HFF-Myc (cell line): ENCODE measurements around the gene TPM1.

Experiments
- DNase-seq: peaks from one replicate; pipeline ENCODE4 v3.0.0-alpha.2; 2011; ENCODE audit warnings: low read depth; ENCODE audit errors: extremely low read depth
- H3K4me3 ChIP-seq: replicated peaks from 2 replicates; pipeline ENCODE4 v1.5.1; 2011; ENCODE audit warnings: low read depth, mild to moderate bottlenecking, control low read depth, low read length
- TF ChIP-seq, protein P1 (sequence below): IDR thresholded peaks from 2 replicates; pipeline ENCODE4 v1.5.1; 2012; ENCODE audit warnings: mild to moderate bottlenecking, low read depth, low read length, control low read depth; ENCODE audit errors: missing control alignments

The TPM1 gene

DNA sequence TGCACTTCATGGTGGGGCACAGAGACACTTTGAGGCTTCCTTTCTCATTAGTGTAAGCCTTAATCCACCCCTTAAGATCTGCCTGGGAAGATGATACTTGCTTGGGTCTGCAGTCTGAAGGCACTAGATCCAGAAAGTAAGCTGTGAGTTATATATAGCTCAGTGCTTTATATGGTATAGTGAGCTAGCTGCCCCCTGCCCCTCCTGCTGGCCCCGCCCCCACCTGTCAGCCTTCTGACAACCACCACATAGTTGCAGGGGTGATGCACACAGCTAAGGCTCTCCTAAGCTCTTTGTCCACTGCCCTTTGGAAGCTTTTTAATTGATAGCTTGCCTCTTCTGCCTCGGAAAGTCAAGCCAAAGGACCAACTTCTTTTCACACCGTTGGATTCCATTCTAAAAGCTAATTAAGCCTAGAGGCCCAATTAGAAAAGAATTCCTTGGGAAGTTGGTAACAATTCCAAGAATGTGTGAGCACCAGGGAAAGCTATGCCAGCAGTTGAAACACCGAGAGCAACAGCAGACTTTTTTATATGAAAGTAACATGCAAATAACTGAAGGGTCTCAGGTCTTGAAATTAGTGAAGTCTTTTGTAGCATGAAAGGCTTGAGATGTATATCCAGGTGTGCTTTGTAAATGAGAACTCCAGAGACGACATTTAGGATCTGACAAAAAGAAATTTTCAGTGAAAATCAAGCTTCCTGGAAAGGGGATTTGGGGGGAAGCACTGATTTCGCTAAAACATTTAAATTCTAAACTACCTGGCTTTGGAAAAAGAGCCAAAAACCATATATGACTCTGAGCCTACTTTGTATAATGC lies 2.3 kb downstream of the TPM1 start:
- TF ChIP-seq, protein P1, sequence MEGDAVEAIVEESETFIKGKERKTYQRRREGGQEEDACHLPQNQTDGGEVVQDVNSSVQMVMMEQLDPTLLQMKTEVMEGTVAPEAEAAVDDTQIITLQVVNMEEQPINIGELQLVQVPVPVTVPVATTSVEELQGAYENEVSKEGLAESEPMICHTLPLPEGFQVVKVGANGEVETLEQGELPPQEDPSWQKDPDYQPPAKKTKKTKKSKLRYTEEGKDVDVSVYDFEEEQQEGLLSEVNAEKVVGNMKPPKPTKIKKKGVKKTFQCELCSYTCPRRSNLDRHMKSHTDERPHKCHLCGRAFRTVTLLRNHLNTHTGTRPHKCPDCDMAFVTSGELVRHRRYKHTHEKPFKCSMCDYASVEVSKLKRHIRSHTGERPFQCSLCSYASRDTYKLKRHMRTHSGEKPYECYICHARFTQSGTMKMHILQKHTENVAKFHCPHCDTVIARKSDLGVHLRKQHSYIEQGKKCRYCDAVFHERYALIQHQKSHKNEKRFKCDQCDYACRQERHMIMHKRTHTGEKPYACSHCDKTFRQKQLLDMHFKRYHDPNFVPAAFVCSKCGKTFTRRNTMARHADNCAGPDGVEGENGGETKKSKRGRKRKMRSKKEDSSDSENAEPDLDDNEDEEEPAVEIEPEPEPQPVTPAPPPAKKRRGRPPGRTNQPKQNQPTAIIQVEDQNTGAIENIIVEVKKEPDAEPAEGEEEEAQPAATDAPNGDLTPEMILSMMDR = no peak
- H3K4me3 ChIP-seq = peak overlapping the region; percentile 57
- no peak for DNase-seq

DNA sequence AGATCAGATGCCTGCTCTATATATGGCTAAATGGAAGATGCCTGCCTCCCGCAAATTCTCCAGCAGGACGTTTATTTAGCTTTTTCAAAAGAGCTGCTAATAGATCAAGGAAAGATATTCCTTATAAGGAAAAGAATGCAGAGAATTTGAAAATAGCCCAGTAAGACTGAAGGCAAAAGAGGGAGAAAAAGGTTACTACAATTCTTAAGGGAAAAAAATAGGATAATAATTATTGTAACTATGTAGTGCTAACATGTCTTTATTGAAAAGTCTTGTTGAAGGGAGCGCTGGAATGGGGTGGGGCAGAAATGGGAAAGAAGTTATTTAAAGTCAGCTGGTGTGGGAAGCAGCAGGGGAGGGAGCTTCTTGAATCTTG lies 2.9 kb downstream of the TPM1 start:
- DNase-seq = no peak
- TF ChIP-seq, protein P1 = no peak
- peak overlapping the region; percentile 57 for H3K4me3 ChIP-seq

DNA sequence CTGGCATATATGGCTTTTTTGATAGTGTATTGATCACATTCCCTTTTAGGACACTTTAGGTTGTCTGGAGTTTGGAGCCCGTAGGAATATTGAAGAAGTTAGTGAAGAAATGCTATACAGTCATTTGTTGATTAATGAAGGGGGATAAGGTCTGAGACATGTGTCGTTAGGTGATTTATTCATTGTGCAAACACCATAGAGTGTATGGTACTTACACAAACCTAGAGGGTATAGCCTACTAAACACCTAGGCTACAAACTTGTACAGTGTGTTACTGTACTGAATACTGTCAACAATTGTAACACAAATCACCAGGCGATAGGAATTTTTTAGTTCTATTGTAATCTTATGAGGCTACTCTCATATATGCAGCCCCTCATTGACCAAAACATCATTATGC lies 3.3 kb downstream of the TPM1 start:
- peak overlapping the region; percentile 57 for H3K4me3 ChIP-seq
- TF ChIP-seq, protein P1 = no peak
- no peak for DNase-seq

DNA sequence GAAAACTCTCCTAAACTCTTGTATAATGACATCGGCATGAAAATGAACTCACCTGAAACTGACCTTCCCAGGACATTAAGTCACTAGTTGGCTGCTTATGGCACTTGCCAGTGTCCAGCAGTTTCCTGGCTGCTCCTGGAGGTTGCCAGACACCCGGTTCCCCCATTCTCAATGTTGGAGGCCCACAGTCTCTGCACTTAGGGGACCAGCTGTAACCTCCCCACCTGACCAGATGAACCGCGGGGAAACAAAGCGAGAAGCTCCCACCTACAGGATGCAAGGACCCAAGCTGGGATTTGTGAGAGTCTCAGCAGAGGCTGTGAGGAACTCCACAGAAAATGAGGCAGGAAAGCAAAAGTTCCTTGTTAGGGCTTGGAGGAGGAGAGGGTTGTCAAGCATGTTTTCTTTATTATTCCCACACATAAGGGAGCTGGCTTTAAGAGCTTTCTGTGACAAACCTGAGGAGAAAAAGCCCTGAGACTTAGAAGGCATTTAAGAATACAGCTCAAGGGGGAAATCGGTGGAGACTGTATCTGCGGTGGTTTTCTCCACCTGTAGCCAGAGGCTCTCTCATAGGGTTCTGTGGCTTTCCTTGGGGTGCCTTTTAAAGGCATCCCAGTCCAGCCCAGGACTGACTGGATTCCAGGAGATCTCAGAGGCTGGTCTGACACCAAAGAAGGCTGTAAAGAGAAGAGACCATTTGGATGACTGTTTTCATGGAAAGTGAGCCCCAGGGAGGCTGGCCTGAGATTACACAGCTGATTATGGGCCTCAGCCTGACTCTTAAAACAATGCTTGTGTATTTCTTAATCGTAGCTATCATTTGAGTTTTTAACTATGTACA lies 4.6 kb downstream of the TPM1 start:
- peak overlapping the region; percentile 61 for H3K4me3 ChIP-seq

DNA sequence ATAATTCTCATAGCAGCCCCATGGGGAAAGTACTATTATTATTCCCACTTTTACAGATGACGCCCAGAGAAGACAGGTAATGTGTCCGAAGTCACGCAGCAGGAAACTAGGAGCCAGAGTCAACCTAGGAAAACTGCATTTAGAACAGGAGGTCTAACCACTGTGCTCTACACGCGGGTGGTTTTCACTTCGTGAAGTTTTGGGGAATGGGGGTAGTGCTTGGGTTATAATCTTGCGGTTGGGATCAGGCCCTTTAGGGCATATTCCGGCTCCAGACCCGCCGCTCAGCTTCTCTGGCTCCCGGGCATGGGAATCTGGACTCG lies 5.2 kb downstream of the TPM1 start:
- TF ChIP-seq, protein P1 = no peak
- peak overlapping the region; percentile 61 for H3K4me3 ChIP-seq
- DNase-seq = no peak

More for the DNA sequence above, 4.6 kb downstream of the TPM1 start:
- no peak for DNase-seq
- TF ChIP-seq, protein P1 = no peak

DNA sequence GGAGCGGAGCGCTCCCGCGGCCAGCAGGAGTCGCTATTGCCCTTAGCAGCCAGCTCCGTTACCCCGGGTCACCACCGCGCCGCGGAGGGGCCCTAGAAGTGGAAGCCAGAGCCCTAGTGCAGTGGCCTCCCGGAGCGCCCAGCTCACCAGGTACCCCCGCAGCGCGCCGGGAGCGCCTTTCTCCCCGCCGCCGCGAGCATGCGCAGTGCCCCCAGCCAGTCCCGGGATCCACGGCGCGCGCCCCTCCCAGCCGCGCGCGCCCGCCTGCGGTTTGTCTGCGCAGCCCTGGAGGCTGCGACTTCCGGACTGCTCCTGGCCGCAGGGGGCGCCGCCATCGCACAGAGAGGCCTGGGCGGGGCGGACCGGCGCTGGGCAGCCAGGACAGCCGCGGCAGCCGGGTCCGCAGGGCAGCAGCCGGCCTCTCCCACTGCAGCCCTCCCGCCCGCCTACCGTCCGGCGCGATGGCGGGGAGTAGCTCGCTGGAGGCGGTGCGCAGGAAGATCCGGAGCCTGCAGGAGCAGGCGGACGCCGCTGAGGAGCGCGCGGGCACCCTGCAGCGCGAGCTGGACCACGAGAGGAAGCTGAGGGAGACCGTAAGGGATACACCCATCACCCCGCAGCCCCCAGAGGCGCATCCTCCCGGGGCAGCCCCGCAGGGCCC lies 5.7 kb downstream of the TPM1 start:
- no peak for DNase-seq
- TF ChIP-seq, protein P1 = peak; percentile 97
- H3K4me3 ChIP-seq = peak overlapping the region; percentile 61
